Subcutaneous adipose tissue (tissue), 4 donors: Measurements from ENCODE around the gene ADAMTSL1. TPM values are rescaled to one million over a fixed set of nuclear protein-coding genes. Genes with fewer than 3 reads are reported as not detected.

Source experiments
- total RNA-seq, 4 donors: library from RNA; depleted of rRNA; stranded (reverse); fragments of >200 nt; gene quantifications; one replicate each; pipeline ENCODE4 v1.1.0, GENCODE V29; 2016
- TF ChIP-seq, protein P1 (sequence below): fragments of 450-650 bp; IDR thresholded peaks from one replicate; pipeline ENCODE4 v1.5.1; 2016; ENCODE audit warnings: low read depth, mild to moderate bottlenecking, control low read depth, antibody characterized with exemption, moderate library complexity

The ADAMTSL1 gene
- total RNA-seq, 4 donors from 2014 or later: 0.49 to 16.4 (median 10.5) TPM

DNA sequence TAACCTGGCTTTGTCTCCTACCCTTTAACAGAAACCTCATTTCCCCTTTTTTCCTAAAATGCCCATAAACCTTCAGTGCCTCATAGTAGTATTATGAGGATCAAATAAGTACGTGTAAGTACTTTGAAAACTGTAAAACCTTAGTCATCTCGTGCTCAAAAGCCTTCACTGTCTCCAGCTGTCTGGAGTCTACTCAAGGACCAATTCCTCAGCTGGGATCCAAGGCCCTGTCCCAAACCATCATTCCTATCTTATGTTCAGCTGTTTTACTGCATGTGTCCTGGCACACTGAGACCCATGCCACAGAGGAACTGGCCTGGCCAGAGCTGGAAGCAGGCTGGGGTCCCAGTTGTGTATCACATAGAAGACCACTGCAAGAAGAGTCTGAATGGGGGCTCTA is 15.9 kb downstream of the ADAMTSL1 start:
- TF ChIP-seq, protein P1, sequence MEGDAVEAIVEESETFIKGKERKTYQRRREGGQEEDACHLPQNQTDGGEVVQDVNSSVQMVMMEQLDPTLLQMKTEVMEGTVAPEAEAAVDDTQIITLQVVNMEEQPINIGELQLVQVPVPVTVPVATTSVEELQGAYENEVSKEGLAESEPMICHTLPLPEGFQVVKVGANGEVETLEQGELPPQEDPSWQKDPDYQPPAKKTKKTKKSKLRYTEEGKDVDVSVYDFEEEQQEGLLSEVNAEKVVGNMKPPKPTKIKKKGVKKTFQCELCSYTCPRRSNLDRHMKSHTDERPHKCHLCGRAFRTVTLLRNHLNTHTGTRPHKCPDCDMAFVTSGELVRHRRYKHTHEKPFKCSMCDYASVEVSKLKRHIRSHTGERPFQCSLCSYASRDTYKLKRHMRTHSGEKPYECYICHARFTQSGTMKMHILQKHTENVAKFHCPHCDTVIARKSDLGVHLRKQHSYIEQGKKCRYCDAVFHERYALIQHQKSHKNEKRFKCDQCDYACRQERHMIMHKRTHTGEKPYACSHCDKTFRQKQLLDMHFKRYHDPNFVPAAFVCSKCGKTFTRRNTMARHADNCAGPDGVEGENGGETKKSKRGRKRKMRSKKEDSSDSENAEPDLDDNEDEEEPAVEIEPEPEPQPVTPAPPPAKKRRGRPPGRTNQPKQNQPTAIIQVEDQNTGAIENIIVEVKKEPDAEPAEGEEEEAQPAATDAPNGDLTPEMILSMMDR: no peak

GRCh38 chr9:18490641-18491370 is 16.9 kb downstream of the ADAMTSL1 start:
- TF ChIP-seq, protein P1: no peak

- TF ChIP-seq, protein P1: no peak
These were observed 18.7 kb downstream of the ADAMTSL1 start for GRCh38 chr9:18492612-18493011.

- TF ChIP-seq, protein P1: no peak
These were observed 19.6 kb downstream of the ADAMTSL1 start for GRCh38 chr9:18493451-18493993.

GRCh38 chr9:18495065-18495464 is 21.1 kb downstream of the ADAMTSL1 start:
- TF ChIP-seq, protein P1: no peak

GRCh38 chr9:18496256-18497000 is 22.5 kb downstream of the ADAMTSL1 start:
- TF ChIP-seq, protein P1: no peak

DNA sequence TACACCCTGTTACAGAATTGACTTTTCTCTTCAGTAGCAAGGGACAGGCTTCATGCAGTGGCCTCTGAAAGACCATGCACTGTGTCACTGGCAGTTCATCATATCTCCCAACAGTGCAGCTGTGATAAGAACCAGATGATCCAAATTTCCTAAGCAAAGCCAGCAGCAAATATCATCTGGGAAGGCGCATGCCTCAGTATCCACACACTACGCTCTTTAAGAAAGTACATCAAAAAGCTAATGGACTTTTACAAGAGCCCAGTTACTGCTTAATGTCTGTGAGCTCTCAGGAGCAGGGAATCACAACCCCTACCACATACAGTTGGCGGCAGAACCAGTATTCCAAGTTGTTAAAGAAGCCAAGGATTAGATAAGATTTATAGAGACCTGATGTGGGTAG is 25.1 kb downstream of the ADAMTSL1 start:
- TF ChIP-seq, protein P1: no peak
